HepG2 (cell line): ENCODE data around the gene ADGRL3. TPM values are rescaled to one million over a fixed set of nuclear protein-coding genes. Genes with fewer than 3 reads are reported as not detected.

Experiments
- ATAC-seq: fragments of 200-7000 bp; cut with Tn5 transposase; 3 replicates; pipeline ENCODE4 v1.9.1; 2020; ENCODE audit warnings: mild to moderate bottlenecking, moderate library complexity
- BruUV-seq: library from RNA; stranded (reverse); fragments of 400-500 nt; replicated peaks from 2 replicates; lab custom pipeline; 2021; lab: Mats Ljungman, UMichigan
- CTCF ChIA-PET: fragments of 300-600 bp; formaldehyde crosslinking; extraction: SDS; loops from one replicate; lab custom pipeline; 2021; ENCODE audit warnings: low total read pairs, inconsistent platforms, low intra/inter-chr PET ratio; lab: Yijun Ruan, JAX
- POLR2A ChIA-PET: fragments of 350-600 bp; sonication (Branson Sonifier 250); formaldehyde crosslinking; loops from one replicate; lab custom pipeline; 2020; ENCODE audit warnings: antibody characterized with exemption, inconsistent platforms; lab: Yijun Ruan, JAX
- DNase-seq: peaks from one replicate; pipeline ENCODE4 v3.0.0-alpha.2; 2015; ENCODE audit warnings: low spot score
- FAIRE-seq: peaks from 3 replicates; lab custom pipeline; 2011; peaks lifted over from hg19 to GRCh38; lab: Jason Lieb, UNC
- H2AFZ ChIP-seq: one replicate; pipeline ENCODE4 v1.6.1; 2011; ENCODE audit warnings: low read length, inconsistent platforms
- H3K27ac ChIP-seq: fragments of 300-600 bp; 3 replicates; pipeline ENCODE4 v1.8.0; 2011; ENCODE audit warnings: mixed run types, mild to moderate bottlenecking, mixed read lengths, low read length, inconsistent platforms; ENCODE audit not compliant: insufficient read depth; ENCODE audit errors: extremely low read length
- H3K27me3 ChIP-seq, 2 experiments: fragments of 200-600 bp in 1 of 2; 2 replicates in 1 of 2; 3 replicates in 1 of 2; pipeline versions ENCODE4 v1.6.0 to v1.8.0; 2011; ENCODE audit warnings: low read length in 2 of 2, mild to moderate bottlenecking in 2 of 2, moderate library complexity in 2 of 2, inconsistent platforms in 1 of 2; ENCODE audit not compliant: insufficient read depth in 2 of 2, control insufficient read depth in 1 of 2
- H3K36me3 ChIP-seq, 2 experiments: fragments of 200-600 bp in 1 of 2; replicated peaks in 1 of 2; 2 replicates in 1 of 2; 3 replicates in 1 of 2; pipeline versions ENCODE4 v1.5.1 to v1.8.0; 2011; ENCODE audit warnings: low read length in 2 of 2, inconsistent platforms in 1 of 2; ENCODE audit not compliant: insufficient read depth in 2 of 2, control insufficient read depth in 1 of 2
- H3K4me1 ChIP-seq: 2 replicates; pipeline ENCODE4 v1.5.1; 2012; ENCODE audit warnings: low read length, inconsistent platforms; ENCODE audit not compliant: insufficient read depth
- H3K4me2 ChIP-seq: 2 replicates; pipeline ENCODE4 v1.6.0; 2011; ENCODE audit warnings: low read depth, low read length, inconsistent platforms
- H3K4me3 ChIP-seq, 3 experiments: fragments of 200-600 bp in 1 of 3; sonication (generic), shearing (Covaris generic) in 1 of 3; replicated peaks in 1 of 3; 2 replicates each; pipeline ENCODE4 v1.5.1; 2011 to 2016; ENCODE audit warnings: low read length in 3 of 3, inconsistent platforms in 2 of 3, low read depth in 2 of 3, mild to moderate bottlenecking in 2 of 3, control low read depth in 1 of 3, mixed read lengths in 1 of 3; ENCODE audit not compliant: insufficient read depth in 1 of 3
- H3K79me2 ChIP-seq: one replicate; pipeline ENCODE4 v1.6.1; 2011; ENCODE audit warnings: low read length, inconsistent platforms; ENCODE audit not compliant: insufficient read depth
- H3K9ac ChIP-seq: 2 replicates; pipeline ENCODE4 v1.6.0; 2011; ENCODE audit warnings: mild to moderate bottlenecking, low read depth, low read length, inconsistent platforms; ENCODE audit not compliant: insufficient read depth
- H3K9me3 ChIP-seq: 2 replicates; pipeline ENCODE4 v1.5.1; 2012; ENCODE audit warnings: mild to moderate bottlenecking, low read length
- H4K20me1 ChIP-seq: 2 replicates; pipeline ENCODE4 v1.6.0; 2011; ENCODE audit warnings: inconsistent platforms, mild to moderate bottlenecking, low read length, moderate library complexity; ENCODE audit not compliant: insufficient read depth
- CREBL2 ChIP-seq: sonication (generic); formaldehyde crosslinking; IDR thresholded peaks from 2 replicates; pipeline ENCODE4 v1.8.1; 2023; ENCODE audit warnings: missing genetic modification reagents, mild to moderate bottlenecking, borderline replicate concordance
- SNAPC5 ChIP-seq: sonication (generic); formaldehyde crosslinking; IDR thresholded peaks from 2 replicates; pipeline ENCODE4 v1.8.1; 2023; ENCODE audit warnings: mild to moderate bottlenecking, missing genetic modification reagents, borderline replicate concordance
- SYNCRIP ChIP-seq: fragments of 200-400 bp; formaldehyde crosslinking; IDR thresholded peaks from 2 replicates; pipeline ENCODE4 v1.6.1; 2018; ENCODE audit warnings: mild to moderate bottlenecking, low read depth, low read length; ENCODE audit not compliant: insufficient read depth
- ZNF143 ChIP-seq: sonication (generic); formaldehyde crosslinking; IDR thresholded peaks from 2 replicates; pipeline ENCODE4 v1.4.0; 2020; ENCODE audit warnings: missing genetic modification reagents
- WGBS: methylation state at CpG from one replicate; pipeline ENCODE4 v1.1.6; 2017; ENCODE audit warnings: low lambda C conversion rate; 5-methylcytosine and 5-hydroxymethylcytosine counted together
- in situ Hi-C: cut with HindIII; loops from 2 replicates; pipeline ENCODE4 v1.10.0; 2017; ENCODE audit warnings: low pct_unique_long_range_greater_than_20kb; ENCODE audit not compliant: extremely low pct_ligation_motif_present
- intact Hi-C: fragments of 100-400 bp; cut with micrococcal nuclease; formaldehyde crosslinking; loops from one replicate; pipeline ENCODE4 v1.10.0; 2022; ENCODE audit not compliant: unreplicated experiment
- polyA plus RNA-seq, 8 experiments: library from polyadenylated mRNA; depleted of rRNA in 3 of 8; stranded (reverse) in 7 of 8; unstranded in 1 of 8; fragments of >200 nt; fragmentation: Illumina TruSeq in 4 of 8; extraction: Trizol in 4 of 8; gene quantifications; 2 replicates each; pipeline versions ENCODE4 v1.2.1 to v1.2.3, GENCODE V29; 2011 to 2016; ENCODE audit warnings: low read depth in 4 of 8, missing spikeins in 1 of 8, mixed read lengths in 1 of 8; ENCODE audit not compliant: insufficient read depth in 1 of 8
- total RNA-seq, 5 experiments: library from RNA; depleted of rRNA; stranded (reverse); fragments of >200 nt; fragmentation: Illumina TruSeq; extraction: Trizol; gene quantifications; 2 replicates each; pipeline ENCODE4 v1.2.3, GENCODE V29; 2016; ENCODE audit warnings: low read depth in 1 of 5

ADGRL3 gene
- total and polyA plus RNA-seq, 2 of the 13 experiments (the other 11 are each of a cell fraction or from before 2014, with no cell fraction given) = 0.04 to 0.05 TPM

GRCh38 chr4:61275241-61275640 lies 75.1 kb downstream of the ADGRL3 start:
- H3K27me3 ChIP-seq = no peaks in the 10 kb centered on the region
- H3K4me2 ChIP-seq = no peak overlapping the region
- no peak for TF ChIP-seq CREBL2 (CRISPR knock-in tag)
- no peak overlapping the region for H3K4me3 ChIP-seq
- WGBS = 0% methylated on average over 2 of the region's 2 CpGs
- no peak for ATAC-seq
- in situ Hi-C loops (no loop called here), intact Hi-C loops (no loop called here)
- no peaks in the 10 kb centered on the region for H3K36me3 ChIP-seq
- ChIA-PET POLR2A (no interaction called here), CTCF (no interaction called here)
- no peak for DNase-seq
- H3K9me3 ChIP-seq = no peaks in the 10 kb centered on the region
- H3K9ac ChIP-seq = no peak overlapping the region
- no peaks in the 10 kb centered on the region for H4K20me1 ChIP-seq
- no peak overlapping the region for H3K27ac ChIP-seq
- no peaks in the 10 kb centered on the region for H3K4me1 ChIP-seq
- no TSS peak for BruUV-seq
- H3K79me2 ChIP-seq = no peaks in the 10 kb centered on the region
- no peak overlapping the region for H2AFZ ChIP-seq
- FAIRE-seq = no peak

GRCh38 chr4:61276029-61276428 lies 75.9 kb downstream of the ADGRL3 start:
- CTCF ChIA-PET = no interaction called here
- 7% methylated on average over 1 of the region's 1 CpG for WGBS

More at GRCh38 chr4:61276029-61276428, 75.9 kb downstream of the ADGRL3 start:
- Histone ChIP-seq H3K36me3 (no peaks in the 10 kb centered on the region), H3K4me2 (no peak overlapping the region), H3K27me3 (no peaks in the 10 kb centered on the region), H3K27ac (no peak overlapping the region), H3K9me3 (no peaks in the 10 kb centered on the region), H3K4me3 (no peak overlapping the region), H3K4me1 (no peaks in the 10 kb centered on the region), H2AFZ (no peak overlapping the region), H3K9ac (no peak overlapping the region), H4K20me1 (no peaks in the 10 kb centered on the region), H3K79me2 (no peaks in the 10 kb centered on the region)
- in situ Hi-C loops = no loop called here
- intact Hi-C loops = no loop called here
- FAIRE-seq = no peak
- no peak for TF ChIP-seq ZNF143
- TF ChIP-seq SYNCRIP = no peak
- TF ChIP-seq CREBL2 (CRISPR knock-in tag) = no peak
- no peak for TF ChIP-seq SNAPC5 (CRISPR knock-in tag)
- no peak for DNase-seq
- BruUV-seq = no TSS peak
- POLR2A ChIA-PET = no interaction called here
- ATAC-seq = no peak
